ENCODE results near the gene VMP1.

Gene VMP1

DNA sequence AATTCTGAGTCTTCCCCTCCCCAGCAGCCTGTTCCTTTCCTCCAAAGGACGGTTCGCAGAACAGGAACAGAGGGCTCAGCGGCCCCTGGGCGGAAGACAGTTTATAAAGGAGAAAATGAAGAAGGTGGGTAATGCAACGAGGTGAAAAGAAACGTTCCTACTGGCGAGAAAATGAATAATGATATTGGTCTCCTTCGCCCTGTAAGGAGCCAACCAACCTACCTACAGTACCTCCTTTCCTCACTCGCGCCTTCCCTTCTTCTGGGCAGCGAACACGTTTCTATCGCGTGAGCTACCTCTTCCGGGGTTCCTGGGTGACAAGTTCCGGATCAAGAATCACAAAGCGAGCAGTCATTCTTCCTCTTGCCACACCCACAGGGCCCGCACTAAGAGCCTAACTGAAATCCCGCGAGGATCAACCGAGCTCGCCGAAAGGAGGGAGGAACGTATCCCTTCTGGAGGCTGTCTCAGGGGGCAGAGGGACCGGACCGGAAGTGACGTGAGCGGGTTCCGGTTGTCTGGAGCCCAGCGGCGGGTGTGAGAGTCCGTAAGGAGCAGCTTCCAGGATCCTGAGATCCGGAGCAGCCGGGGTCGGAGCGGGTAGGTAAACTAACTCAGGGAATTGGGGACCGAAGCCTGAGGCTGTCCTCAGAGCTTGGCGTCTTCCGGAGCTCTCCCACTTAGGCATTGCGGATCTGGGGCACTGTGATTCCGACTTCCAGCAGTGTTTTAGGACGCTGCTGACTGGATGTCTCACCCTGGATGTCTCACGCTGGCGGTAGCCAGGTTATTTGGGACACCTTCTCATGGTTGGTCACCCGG lies at the start of gene VMP1, which contains the start of gene PTRH2:
Gene VMP1 (plus strand): TSS at position 506 of the 822 bp plus-strand sequence. CDS start 23,793 bp downstream, outside the sequence.
Gene PTRH2 (minus strand): TSS at position 282 of the 822 bp plus-strand sequence. CDS start 9,452 bp downstream, outside the sequence.
- Histone ChIP-seq H3K36me3 (ENCODE audit: control insufficient read depth in 1 of 2, insufficient read depth in 2 of 2, low read length in 2 of 2) (peaks cover 0 to 6% of the 10 kb centered on the region in 2 donors), H3K4me3 (ENCODE audit: low read depth in 1 of 2, low read length in 2 of 2) (peak within 1 kb of the TSS; percentile 88 to 100), H3K27ac (ENCODE audit: low read depth, low read length) (peak within 1 kb of the TSS; percentile 89), H3K9me3 (ENCODE audit: control insufficient read depth in 1 of 2, low read length in 2 of 2) (no peaks in the 10 kb centered on the region), H3K4me1 (ENCODE audit: control insufficient read depth in 1 of 2, insufficient read depth in 2 of 2, low read length in 2 of 2) (peaks cover 36 to 44% of the 10 kb centered on the region in 2 donors), H3K27me3 (ENCODE audit: control insufficient read depth in 1 of 2, insufficient read depth in 2 of 2, low read length in 2 of 2) (no peaks in the 10 kb centered on the region), H3K9ac (ENCODE audit: low read depth in 1 of 2, low read length in 2 of 2) (peak within 1 kb of the TSS; percentile 74 to 100)

DNA sequence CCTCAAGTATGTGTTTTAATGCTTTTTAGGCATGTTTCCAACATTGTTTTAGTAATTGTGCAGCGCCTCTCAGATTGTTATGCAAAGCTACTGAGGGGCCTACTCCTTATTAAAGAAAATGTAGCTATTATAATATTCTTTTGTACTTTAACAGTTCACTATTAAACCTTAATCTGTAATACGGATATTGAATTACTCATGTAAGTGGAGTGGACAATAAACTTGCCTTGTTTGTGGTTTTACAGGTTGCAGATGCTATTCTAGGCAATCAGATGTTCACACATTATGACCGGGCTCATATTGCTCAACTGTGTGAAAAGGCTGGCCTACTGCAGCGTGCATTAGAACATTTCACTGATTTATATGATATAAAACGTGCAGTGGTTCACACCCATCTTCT lies 41.2 kb upstream of the VMP1 start:
- no peaks in the 10 kb centered on the region for H3K27me3 ChIP-seq (ENCODE audit: control insufficient read depth in 1 of 2, insufficient read depth in 2 of 2, low read length in 2 of 2)
- peaks cover 20 to 34% of the 10 kb centered on the region in 2 donors for H3K4me1 ChIP-seq (ENCODE audit: control insufficient read depth in 1 of 2, insufficient read depth in 2 of 2, low read length in 2 of 2)
- H3K4me3 ChIP-seq (ENCODE audit: low read depth in 1 of 2, low read length in 2 of 2) = no peak overlapping the region
- peaks cover 45 to 74% of the 10 kb centered on the region in 2 donors for H3K36me3 ChIP-seq (ENCODE audit: control insufficient read depth in 1 of 2, insufficient read depth in 2 of 2, low read length in 2 of 2)
- no peaks in the 10 kb centered on the region for H3K9me3 ChIP-seq (ENCODE audit: control insufficient read depth in 1 of 2, low read length in 2 of 2)
- no peak overlapping the region for H3K9ac ChIP-seq (ENCODE audit: low read depth in 1 of 2, low read length in 2 of 2)
- no peak overlapping the region for H3K27ac ChIP-seq (ENCODE audit: low read depth, low read length)

DNA sequence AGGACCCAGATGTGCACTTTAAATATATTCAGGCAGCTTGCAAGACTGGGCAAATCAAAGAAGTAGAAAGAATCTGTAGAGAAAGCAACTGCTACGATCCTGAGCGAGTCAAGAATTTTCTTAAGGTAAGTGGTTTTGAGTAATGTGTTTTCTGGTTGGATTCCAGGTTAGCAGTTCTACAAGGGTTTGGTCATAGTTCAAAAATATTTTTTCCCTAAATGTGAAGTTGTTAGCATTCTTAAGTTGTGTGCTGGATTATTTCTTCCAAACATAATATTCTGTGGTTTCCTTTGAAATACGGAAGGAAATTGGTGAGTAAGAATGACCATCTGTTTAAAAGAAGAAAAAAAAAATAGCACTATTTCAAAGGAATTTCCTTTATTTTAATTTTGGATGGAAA lies 38.6 kb upstream of the VMP1 start:
- Histone ChIP-seq H3K4me1 (ENCODE audit: control insufficient read depth in 1 of 2, insufficient read depth in 2 of 2, low read length in 2 of 2) (peaks cover 25 to 41% of the 10 kb centered on the region in 2 donors), H3K27me3 (ENCODE audit: control insufficient read depth in 1 of 2, insufficient read depth in 2 of 2, low read length in 2 of 2) (no peaks in the 10 kb centered on the region), H3K36me3 (ENCODE audit: control insufficient read depth in 1 of 2, insufficient read depth in 2 of 2, low read length in 2 of 2) (peaks cover 45 to 62% of the 10 kb centered on the region in 2 donors), H3K9ac (ENCODE audit: low read depth in 1 of 2, low read length in 2 of 2) (no peak overlapping the region), H3K9me3 (ENCODE audit: control insufficient read depth in 1 of 2, low read length in 2 of 2) (no peaks in the 10 kb centered on the region), H3K4me3 (ENCODE audit: low read depth in 1 of 2, low read length in 2 of 2) (no peak overlapping the region), H3K27ac (ENCODE audit: low read depth, low read length) (no peak overlapping the region)

DNA sequence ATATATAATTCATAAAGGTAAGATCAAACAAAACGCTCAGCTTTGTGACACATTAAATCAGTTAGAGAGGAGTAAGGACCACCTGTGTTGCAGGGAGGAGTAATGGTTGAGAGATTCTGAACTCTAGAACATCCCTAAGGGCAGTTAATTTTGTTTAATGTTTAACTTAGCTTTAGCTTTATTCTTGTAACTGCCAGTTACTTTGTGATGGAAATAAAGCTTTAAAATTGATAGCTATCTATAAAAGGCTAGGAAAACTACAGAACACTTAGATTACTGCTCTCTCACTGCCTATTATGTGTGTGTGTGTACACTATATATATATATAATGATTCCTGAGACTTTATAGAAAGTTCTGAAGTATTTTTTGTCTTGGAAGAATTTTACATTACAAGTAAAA lies 38.0 kb upstream of the VMP1 start:
- no peak overlapping the region for H3K9ac ChIP-seq (ENCODE audit: low read depth in 1 of 2, low read length in 2 of 2)
- H3K4me1 ChIP-seq (ENCODE audit: control insufficient read depth in 1 of 2, insufficient read depth in 2 of 2, low read length in 2 of 2) = peaks cover 25 to 41% of the 10 kb centered on the region in 2 donors
- H3K27me3 ChIP-seq (ENCODE audit: control insufficient read depth in 1 of 2, insufficient read depth in 2 of 2, low read length in 2 of 2) = no peaks in the 10 kb centered on the region
- H3K9me3 ChIP-seq (ENCODE audit: control insufficient read depth in 1 of 2, low read length in 2 of 2) = no peaks in the 10 kb centered on the region
- no peak overlapping the region for H3K4me3 ChIP-seq (ENCODE audit: low read depth in 1 of 2, low read length in 2 of 2)
- no peak overlapping the region for H3K27ac ChIP-seq (ENCODE audit: low read depth, low read length)
- H3K36me3 ChIP-seq (ENCODE audit: control insufficient read depth in 1 of 2, insufficient read depth in 2 of 2, low read length in 2 of 2) = peaks cover 46 to 62% of the 10 kb centered on the region in 2 donors

DNA sequence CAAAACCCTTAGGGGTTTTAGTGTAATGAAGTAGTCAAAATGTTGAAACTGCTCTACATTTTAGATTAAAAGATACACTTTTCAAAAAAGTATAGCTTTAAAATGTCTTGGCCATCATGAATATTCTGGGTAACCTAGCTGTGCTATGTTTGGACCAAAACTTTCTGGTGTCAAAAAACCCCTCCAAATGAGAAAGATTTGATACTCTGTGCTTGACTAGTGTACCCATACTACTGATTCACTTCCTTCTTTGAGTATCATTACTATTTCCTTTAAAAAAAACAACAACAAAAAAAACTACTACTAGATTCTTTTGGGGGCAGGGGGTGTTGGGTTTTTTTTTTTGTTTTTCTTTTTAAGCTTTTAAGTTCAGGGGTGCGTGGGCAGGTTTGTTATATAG lies 37.5 kb upstream of the VMP1 start:
- H3K9ac ChIP-seq (ENCODE audit: low read depth in 1 of 2, low read length in 2 of 2) = no peak overlapping the region
- H3K4me1 ChIP-seq (ENCODE audit: control insufficient read depth in 1 of 2, insufficient read depth in 2 of 2, low read length in 2 of 2) = peaks cover 25 to 41% of the 10 kb centered on the region in 2 donors
- no peaks in the 10 kb centered on the region for H3K27me3 ChIP-seq (ENCODE audit: control insufficient read depth in 1 of 2, insufficient read depth in 2 of 2, low read length in 2 of 2)
- H3K27ac ChIP-seq (ENCODE audit: low read depth, low read length) = no peak overlapping the region
- H3K36me3 ChIP-seq (ENCODE audit: control insufficient read depth in 1 of 2, insufficient read depth in 2 of 2, low read length in 2 of 2) = peaks cover 48 to 62% of the 10 kb centered on the region in 2 donors
- H3K9me3 ChIP-seq (ENCODE audit: control insufficient read depth in 1 of 2, low read length in 2 of 2) = no peaks in the 10 kb centered on the region
- H3K4me3 ChIP-seq (ENCODE audit: low read depth in 1 of 2, low read length in 2 of 2) = no peak overlapping the region

DNA sequence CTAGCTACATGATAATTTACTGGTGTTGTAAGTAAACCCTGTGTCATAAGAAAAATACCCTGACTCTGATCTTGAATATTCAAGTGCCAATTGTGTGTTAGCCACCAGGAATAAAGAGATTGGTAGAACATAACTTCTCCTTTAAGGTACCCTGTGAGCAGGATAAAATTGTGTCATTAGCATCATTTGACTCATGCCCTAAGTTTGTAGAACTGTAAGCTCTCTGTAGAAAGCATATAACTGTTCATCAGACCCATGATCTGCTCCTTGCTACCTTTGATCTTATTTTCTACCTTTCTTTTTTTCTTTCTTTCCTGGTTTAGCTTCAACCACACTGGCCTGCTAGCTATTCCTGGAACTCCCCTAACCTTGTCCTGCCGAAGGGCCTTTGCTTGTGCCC lies 36.1 kb upstream of the VMP1 start:
- Histone ChIP-seq H3K36me3 (ENCODE audit: control insufficient read depth in 1 of 2, insufficient read depth in 2 of 2, low read length in 2 of 2) (peaks cover 53 to 66% of the 10 kb centered on the region in 2 donors), H3K9ac (ENCODE audit: low read depth in 1 of 2, low read length in 2 of 2) (no peak overlapping the region), H3K27ac (ENCODE audit: low read depth, low read length) (no peak overlapping the region)

DNA sequence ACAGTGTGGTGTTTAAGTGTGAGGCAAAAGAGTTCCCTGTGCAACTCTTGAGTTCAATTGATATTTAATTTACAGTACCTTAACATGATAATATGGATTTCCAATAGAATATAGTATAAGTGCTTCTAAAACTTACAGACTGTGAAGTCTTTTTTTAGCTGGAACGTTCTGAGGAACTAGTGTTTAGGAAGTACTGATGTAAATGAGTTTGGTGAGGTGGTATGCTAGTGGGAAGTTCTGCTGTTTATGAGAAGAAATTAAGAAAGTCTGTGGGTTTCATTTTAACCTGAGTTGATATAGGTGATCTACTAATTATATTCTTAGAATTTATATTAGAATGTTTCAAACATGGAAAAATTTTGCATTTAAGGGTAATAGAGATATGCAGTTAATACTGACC lies 32.2 kb upstream of the VMP1 start:
- no peak overlapping the region for H3K4me3 ChIP-seq (ENCODE audit: low read depth in 1 of 2, low read length in 2 of 2)
- no peaks in the 10 kb centered on the region for H3K9me3 ChIP-seq (ENCODE audit: control insufficient read depth in 1 of 2, low read length in 2 of 2)
- H3K9ac ChIP-seq (ENCODE audit: low read depth in 1 of 2, low read length in 2 of 2) = no peak overlapping the region
- H3K27ac ChIP-seq (ENCODE audit: low read depth, low read length) = no peak overlapping the region
- no peaks in the 10 kb centered on the region for H3K27me3 ChIP-seq (ENCODE audit: control insufficient read depth in 1 of 2, insufficient read depth in 2 of 2, low read length in 2 of 2)
- peaks cover 68 to 79% of the 10 kb centered on the region in 2 donors for H3K36me3 ChIP-seq (ENCODE audit: control insufficient read depth in 1 of 2, insufficient read depth in 2 of 2, low read length in 2 of 2)
- H3K4me1 ChIP-seq (ENCODE audit: control insufficient read depth in 1 of 2, insufficient read depth in 2 of 2, low read length in 2 of 2) = peaks cover 13 to 14% of the 10 kb centered on the region in 2 donors

More for the DNA sequence above, 36.1 kb upstream of the VMP1 start:
- H3K4me3 ChIP-seq (ENCODE audit: low read depth in 1 of 2, low read length in 2 of 2) = no peak overlapping the region
- no peaks in the 10 kb centered on the region for H3K27me3 ChIP-seq (ENCODE audit: control insufficient read depth in 1 of 2, insufficient read depth in 2 of 2, low read length in 2 of 2)
- H3K9me3 ChIP-seq (ENCODE audit: control insufficient read depth in 1 of 2, low read length in 2 of 2) = no peaks in the 10 kb centered on the region
- H3K4me1 ChIP-seq (ENCODE audit: control insufficient read depth in 1 of 2, insufficient read depth in 2 of 2, low read length in 2 of 2) = peaks cover 25 to 41% of the 10 kb centered on the region in 2 donors

DNA sequence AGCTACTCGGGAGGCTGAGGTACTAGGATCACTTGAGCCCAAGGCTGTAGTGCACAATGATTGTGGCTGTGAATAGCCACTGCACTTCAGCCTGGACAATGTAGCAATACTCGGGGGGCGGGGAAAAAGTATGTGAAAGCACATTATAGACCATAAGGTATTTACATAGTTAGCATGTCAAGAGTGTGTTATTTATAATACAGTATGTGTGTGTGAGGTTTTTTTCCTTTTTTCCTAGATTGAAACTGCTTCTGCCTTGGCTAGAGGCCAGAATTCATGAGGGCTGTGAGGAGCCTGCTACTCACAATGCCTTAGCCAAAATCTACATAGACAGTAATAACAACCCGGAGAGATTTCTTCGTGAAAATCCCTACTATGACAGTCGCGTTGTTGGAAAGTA lies 30.7 kb upstream of the VMP1 start:
- no peak overlapping the region for H3K9ac ChIP-seq (ENCODE audit: low read depth in 1 of 2, low read length in 2 of 2)
- H3K27me3 ChIP-seq (ENCODE audit: control insufficient read depth in 1 of 2, insufficient read depth in 2 of 2, low read length in 2 of 2) = no peaks in the 10 kb centered on the region
- peaks cover under 1 to 2% of the 10 kb centered on the region in 2 donors for H3K4me1 ChIP-seq (ENCODE audit: control insufficient read depth in 1 of 2, insufficient read depth in 2 of 2, low read length in 2 of 2)
- H3K36me3 ChIP-seq (ENCODE audit: control insufficient read depth in 1 of 2, insufficient read depth in 2 of 2, low read length in 2 of 2) = peaks cover 71 to 84% of the 10 kb centered on the region in 2 donors
- no peak overlapping the region for H3K27ac ChIP-seq (ENCODE audit: low read depth, low read length)
- H3K9me3 ChIP-seq (ENCODE audit: control insufficient read depth in 1 of 2, low read length in 2 of 2) = no peaks in the 10 kb centered on the region
- no peak overlapping the region for H3K4me3 ChIP-seq (ENCODE audit: low read depth in 1 of 2, low read length in 2 of 2)

DNA sequence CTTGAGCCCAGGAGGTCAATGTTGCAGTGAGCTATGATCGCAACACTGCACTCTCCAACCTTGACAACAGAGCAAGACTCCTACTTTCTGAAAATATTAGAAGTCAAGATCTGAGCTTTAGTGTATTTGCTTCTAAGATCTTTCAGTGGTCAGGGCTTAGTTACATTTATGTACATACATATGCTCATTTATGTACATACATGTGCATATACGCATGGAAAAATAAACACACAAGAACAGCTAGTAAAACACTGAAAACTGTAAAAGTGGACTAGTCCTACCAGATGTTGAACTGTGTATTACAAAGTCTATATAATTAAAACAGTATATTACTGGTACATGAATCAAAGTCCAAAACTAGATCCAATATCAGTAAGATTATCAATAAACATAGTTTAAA lies 28.5 kb upstream of the VMP1 start:
- Histone ChIP-seq H3K9me3 (ENCODE audit: control insufficient read depth in 1 of 2, low read length in 2 of 2) (no peaks in the 10 kb centered on the region), H3K9ac (ENCODE audit: low read depth in 1 of 2, low read length in 2 of 2) (no peak overlapping the region), H3K4me3 (ENCODE audit: low read depth in 1 of 2, low read length in 2 of 2) (no peak overlapping the region), H3K27ac (ENCODE audit: low read depth, low read length) (no peak overlapping the region), H3K36me3 (ENCODE audit: control insufficient read depth in 1 of 2, insufficient read depth in 2 of 2, low read length in 2 of 2) (peaks cover 83 to 95% of the 10 kb centered on the region in 2 donors), H3K4me1 (ENCODE audit: control insufficient read depth in 1 of 2, insufficient read depth in 2 of 2, low read length in 2 of 2) (peaks cover 0 to 5% of the 10 kb centered on the region in 2 donors), H3K27me3 (ENCODE audit: control insufficient read depth in 1 of 2, insufficient read depth in 2 of 2, low read length in 2 of 2) (no peaks in the 10 kb centered on the region)

DNA sequence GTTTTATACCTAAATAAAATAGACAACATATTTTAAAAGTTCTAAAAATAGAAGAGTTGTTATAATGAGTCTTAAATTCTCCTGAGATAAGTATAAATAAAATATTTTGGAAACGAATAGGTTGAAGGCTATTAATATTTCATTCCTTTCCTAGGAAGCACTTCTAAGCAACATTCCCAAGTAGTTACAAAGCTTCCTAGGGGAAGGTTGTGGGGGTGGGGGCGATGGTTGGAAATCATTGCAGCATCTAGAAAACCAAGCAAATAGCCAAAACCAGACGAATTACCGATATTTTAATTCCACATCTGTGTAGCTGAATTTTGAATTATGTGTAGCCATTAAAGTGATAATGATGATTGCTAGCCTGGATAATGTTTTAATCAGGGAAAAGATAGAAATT lies 27.1 kb upstream of the VMP1 start:
- Histone ChIP-seq H3K4me3 (ENCODE audit: low read depth in 1 of 2, low read length in 2 of 2) (no peak overlapping the region), H3K9me3 (ENCODE audit: control insufficient read depth in 1 of 2, low read length in 2 of 2) (no peaks in the 10 kb centered on the region), H3K4me1 (ENCODE audit: control insufficient read depth in 1 of 2, insufficient read depth in 2 of 2, low read length in 2 of 2) (peaks cover 0 to 5% of the 10 kb centered on the region in 2 donors), H3K36me3 (ENCODE audit: control insufficient read depth in 1 of 2, insufficient read depth in 2 of 2, low read length in 2 of 2) (peaks cover 70 to 95% of the 10 kb centered on the region in 2 donors), H3K27me3 (ENCODE audit: control insufficient read depth in 1 of 2, insufficient read depth in 2 of 2, low read length in 2 of 2) (no peaks in the 10 kb centered on the region), H3K27ac (ENCODE audit: low read depth, low read length) (no peak overlapping the region), H3K9ac (ENCODE audit: low read depth in 1 of 2, low read length in 2 of 2) (no peak overlapping the region)

All from duodenal mucosa (tissue), 2 donors.